ENCODE measurements around the gene UQCR11.
"Not testable (repeated sequence)": the region's sequence is repeated elsewhere in the genome, so short reads cannot be mapped to it uniquely, and the experiment has no call there.

UQCR11 gene

DNA sequence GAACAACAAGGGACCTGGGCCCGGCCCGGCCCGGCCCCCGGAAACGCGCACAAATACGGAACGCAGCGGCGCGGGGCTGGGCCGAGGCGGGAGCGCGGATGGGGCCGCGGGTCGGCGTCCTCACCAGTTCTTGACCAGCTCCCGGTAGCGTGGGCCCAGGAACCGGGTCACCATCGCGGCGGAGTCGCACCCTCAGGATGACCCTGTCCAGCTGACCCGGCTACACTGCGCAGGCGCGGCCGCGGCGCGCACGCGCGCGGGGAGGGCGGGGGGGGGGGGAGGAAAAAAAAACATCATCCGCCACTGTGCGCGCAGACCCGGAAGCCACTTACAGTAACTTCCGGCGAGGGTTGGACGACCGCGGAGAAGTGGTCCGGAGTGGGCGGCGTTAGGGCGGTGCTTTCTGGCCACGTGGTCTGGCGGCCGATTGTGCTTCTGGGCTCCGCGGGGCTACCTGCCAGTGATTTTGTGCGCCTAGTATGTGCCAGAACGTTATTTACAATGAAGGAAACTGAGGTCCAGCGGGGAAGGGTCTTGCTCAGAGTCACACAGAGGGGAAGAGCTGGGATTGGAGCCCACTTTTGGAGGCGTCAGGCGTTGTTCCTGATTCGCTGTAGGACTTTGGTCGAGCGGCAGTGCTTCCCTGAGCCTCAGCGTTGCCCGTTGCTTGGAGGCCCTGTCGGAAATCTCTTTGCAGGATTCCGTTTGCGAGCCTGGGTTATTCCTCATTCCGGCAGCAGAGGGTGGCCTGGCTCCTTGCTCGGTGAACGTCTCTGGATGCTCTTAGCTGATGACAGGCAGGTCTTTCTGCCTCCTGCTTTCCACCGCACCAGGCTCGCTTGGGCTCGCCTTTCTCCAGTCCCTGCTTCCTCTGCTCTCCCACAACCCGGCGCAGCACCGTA, at the start of gene UQCR11:
Gene UQCR11, minus strand, starts transcription at position 227 of the 902 bp plus-strand sequence. Its CDS starts 53 bp downstream, at position 174.
- peak; percentile 81 to 98 (median 93) for DNase-seq

DNA sequence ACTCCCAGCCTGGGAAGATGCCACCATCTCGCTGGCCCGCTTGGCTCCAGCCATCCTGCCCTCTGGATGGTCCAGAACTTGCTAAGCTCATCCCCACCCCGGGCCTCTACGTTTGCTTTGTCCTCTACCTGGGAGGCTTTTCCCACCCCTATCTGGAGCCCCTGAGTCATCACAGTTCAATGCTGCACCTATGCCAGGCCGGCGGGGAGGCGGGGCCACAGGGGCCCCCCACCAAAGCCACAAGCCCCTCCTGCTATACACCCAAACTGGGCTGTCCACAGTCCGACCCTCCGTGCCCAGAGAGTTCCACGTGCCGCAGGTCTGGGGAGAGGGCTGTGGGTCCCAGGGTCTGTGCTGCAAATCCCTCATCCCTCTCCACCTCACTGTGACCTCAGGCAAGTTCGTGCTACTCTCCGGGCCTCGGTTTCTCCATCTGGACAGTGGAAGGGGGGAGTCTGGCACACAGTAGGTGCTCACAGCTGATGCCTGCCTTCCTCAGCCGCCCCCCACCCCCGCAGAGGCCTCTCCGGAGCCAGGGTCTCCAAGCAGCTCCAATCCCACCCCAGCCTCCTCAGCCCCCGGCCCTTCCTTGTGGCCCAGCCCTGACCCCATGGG, 49.0 kb upstream of the UQCR11 start:
- no peak for DNase-seq

DNA sequence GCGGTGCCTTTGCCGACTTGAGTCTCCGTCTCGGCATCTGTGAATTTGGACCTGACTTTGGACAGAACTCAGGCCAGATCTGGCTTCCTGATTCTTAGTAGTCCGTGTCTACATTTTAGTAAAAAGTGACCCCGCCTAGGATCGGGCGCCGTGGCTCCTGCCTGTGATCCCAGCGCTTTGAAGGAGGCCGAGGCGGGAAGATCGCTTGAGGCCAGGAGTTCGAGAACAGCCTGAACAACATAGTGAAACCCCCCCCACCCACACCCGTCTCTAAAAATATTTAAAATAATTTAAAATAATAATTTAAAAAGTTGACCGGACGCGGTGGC, 48.0 kb upstream of the UQCR11 start:
- DNase-seq = peak in 2 of 51 donors; percentile 40 to 49

DNA sequence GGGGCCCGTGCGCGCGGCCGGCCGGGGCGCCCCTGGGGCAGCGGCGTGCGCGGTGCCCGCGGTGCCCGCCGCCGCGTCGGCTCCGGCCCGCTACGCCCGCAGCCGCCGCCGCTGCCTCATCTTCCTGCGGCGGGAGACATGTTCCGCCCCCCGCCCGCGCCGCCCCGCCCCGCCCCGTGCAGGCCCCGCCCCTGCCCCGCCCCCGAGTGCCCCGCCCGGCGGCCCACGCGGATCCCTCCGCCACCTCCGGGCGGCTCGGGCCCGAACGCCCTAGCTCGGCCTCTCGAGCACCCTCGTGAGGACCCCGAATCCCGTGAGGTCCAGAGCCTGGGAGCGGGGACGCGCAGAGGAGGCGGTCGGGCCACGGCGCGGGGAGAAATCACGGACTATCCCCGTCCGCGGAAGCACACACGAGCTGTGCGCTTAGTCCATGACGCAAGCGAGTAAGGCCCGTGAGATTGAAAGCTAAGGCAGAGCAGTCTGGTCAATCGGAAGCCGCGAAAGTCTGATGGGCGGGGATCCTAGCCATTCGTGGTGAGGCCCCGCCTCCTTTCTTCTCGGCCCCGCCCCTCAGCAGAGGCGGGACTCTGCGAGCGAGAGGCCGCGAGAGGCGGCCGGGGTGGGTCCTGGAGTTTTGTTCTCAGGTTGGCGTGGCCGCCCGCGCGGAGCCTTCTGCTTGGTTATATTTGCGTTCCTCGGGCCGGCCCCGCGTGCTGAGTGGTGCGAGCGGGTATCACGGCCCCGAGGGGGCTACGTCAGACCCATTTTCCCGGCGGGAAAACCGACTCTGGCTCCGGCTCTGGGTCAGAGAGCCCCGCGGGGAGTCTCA, 47.4 kb upstream of the UQCR11 start, which contains the start of gene TCF3:
Gene TCF3, minus strand, starts transcription at position 145 of the 829 bp plus-strand sequence. CDS start 2,367 bp downstream, outside the sequence.
- DNase-seq = peak; percentile 79 to 99 (median 96)

DNA sequence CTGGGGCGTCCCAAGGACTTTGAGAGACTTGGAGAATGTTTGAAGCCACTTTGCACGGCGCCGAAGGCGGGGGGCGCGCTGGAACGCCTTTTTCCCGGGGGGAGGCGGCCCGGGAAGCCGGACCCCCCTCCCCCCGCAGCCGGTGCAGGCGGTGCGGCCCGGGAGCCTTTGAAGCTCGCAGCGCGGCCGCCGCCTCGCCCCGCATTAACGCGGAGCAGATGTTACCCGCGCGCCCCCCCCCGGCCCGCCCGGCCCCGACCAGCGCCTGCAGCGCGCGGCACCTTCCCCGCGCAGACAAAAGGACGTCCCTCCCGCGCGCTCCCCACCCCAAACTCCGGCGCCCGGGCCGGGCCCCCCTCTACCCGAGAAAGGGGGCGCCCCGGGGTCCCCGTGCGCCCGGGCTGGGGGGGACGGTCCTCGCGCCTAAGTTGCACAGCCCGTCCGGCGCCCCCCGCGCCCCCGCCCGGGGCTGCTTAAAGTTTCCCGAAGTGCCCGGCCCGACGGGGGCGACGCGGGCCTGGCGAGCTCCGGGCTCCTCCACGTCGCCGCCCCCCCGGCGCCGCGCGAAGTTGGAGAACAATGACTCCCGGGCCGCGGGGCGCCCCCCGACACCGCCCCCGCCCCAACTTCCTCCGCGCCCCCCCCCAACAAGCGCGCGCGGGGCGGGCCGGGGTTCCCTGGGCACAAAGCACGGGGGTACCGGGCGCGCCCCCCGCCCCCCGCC, 46.5 kb upstream of the UQCR11 start:
- DNase-seq = peak in 5 of 51 donors; percentile 12 to 36 (median 29)

DNA sequence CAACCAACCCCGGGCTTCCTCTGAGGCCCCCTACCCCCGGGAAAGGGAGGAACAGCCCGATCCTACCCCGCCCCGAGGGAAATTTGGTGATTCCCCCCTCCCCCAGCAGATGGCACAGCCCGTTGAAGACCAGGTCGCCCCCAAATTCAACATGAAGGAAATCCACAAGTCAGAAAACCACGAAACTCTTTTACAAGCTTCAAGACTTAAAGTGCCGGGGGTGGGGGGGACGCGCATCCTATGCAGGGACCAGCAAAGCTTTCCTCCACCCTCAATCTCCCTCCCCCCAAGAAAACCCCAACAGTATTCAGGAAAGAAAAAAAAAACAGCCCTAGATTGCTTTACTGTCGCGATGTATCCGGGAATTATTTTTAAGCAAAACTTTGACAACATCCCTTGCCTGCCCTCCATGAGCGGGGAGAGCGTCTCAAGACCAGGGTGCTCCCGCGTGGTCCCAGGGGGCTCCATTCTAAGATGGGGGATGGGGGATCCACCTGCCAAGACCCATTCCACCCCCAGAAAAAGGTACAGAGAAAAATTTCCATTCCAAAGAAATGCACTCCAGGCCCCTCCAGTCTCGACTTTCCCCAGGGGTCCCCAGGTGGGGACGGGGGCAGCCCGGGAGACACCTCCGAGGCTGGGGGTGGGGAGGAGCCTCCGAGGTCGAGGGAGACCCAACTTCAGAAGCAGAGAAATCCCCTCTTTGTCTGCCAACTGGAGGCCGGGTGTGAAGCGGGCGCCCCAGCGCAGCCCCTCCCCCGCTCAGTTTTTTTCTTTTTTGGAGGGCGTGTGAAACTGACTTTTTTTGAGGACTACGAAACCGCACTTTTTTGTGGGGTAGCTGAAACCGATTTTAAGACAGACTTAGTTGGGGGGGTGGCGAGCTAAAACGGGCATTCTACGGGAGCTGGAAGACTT, 45.6 kb upstream of the UQCR11 start:
- no peak for DNase-seq

DNA sequence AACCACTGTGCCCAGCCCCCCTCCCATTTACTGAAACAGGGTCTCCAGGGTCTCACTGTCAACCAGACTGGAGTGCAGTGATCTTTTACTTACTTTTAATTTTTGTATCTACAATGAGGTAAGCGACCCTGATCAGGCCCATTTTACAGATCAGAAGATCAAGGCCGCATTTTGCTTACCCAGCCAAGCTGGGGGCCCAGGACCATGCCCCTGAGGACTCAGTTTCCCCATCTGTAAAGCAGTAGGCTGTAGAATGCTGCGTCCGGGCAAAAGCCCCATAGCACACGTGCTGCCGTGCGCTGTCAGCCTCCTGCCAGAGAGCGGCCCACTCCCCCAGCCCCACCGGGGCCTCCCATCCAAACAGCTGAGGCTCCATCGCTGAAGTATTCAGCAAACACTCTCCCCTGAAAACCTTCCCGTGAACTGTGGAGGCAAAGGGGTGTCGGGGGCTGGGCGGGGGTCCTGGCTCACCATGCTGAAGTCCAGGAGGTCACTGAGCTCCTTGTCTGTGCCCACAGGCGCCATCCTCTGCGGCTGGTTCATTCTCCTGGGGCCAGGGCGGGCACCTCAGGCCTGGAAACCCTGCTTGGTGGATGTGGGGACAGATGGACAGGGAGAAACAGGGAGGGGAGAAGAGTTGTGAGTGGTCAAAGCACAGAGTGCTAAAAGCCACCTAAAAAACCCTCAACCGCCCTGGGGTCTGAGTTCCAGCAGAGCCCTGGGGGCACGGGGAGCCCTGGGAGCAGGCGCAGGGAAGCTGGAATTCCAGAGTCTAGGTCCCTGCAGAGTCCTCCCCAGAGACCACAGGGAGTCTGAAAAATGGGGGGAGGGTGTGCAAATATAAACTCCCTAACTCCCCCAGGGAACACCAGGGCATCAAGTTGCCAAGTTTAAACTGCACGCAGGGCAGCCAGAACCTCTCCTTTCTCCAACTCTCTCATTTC, 44.7 kb upstream of the UQCR11 start:
- no peak for DNase-seq

DNA sequence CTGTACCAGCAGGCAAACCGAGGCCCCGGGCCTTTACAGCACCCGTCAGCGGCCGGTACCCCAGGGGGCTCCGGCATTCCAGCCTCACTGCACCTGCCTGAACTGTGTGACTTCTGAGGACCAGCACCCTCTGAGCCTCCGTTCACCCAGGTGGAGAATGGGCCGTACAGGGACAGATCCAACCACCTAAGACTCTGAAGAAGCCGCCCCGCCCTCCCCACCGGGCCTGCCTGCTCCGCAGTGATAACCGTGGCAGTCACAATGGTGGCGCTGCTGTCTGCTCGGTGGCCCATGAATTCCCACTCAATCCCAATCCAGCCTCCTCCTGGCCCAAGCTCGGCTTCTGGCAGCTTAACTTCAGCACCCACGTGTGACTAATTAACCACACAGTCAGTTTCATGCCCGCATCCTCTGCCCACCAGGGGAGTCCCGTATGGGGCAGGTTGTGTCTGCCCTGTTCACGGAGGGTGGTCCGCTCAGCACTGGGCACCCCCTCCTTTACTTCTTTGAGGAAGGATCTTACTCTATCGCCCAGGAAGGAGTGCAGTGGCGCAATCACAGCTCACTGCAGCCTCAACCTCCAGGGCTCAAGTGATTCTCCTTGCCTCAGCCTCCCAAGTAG, 43.8 kb upstream of the UQCR11 start:
- DNase-seq = no peak

DNA sequence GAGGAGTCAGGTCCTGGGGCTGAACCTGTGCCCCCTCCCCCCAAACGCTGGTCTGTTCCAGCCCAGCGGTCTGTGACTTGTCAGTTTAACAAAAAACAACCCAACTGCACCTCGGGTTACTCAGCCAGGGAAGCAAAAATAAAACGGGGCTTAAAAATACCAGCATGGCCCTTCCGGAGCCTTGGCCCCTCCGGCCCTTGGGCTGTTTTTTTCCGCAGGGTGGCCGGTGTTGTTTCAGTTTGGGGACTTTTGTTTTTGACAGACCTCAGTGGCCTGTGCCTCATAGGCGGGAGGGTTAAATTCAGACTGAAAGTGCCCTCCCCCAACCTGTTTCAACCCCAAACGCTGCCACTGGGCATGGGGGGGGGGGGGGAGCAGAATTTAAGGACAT, 43.2 kb upstream of the UQCR11 start:
- no peak for DNase-seq

DNA sequence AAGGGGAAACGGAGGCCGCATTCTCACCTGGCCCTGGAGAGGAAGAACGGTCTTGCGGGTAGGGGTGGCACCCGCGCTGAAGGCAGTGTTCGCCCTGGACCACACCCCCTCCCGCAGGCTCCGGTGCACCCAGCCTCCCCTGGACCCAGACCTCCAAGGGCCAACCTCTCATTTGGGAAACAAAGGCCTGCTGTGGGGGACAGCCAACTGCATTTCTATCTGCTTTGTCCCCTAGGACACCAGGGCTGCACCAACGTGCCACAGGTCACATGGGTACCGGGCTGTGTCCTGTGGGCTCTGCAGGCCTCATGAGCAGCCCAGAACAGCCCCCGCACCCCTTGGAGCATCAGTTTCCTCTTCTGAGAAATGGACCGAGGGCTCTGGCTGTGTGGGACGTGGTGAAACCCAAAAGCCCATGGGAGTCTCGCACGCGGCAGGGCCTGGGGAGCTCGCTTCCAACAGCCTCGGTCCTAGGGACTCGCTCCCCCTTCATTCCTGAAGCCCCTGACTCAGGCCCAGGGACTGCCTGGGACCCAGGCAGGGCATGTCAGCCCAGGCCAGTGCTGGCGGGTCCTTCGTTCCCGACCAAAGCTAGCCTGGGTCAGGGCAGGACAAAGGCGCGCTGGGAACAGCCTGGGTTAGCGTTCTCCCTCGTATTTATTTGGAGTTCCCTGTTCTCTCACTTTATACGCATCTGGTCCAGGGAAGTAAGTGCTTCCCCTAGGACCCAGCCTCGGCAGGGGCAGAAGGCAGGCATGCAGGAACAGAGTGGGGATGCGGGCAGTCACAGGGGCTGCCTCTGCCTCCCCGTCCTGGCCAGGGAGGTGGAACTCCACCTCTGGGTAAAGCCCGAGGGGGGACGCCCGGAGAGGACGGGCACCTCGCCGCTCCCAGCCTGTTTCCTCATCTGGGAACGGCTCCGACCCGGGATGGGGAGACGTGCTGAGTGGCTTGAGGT, 42.5 kb upstream of the UQCR11 start:
- DNase-seq = no peak

DNA sequence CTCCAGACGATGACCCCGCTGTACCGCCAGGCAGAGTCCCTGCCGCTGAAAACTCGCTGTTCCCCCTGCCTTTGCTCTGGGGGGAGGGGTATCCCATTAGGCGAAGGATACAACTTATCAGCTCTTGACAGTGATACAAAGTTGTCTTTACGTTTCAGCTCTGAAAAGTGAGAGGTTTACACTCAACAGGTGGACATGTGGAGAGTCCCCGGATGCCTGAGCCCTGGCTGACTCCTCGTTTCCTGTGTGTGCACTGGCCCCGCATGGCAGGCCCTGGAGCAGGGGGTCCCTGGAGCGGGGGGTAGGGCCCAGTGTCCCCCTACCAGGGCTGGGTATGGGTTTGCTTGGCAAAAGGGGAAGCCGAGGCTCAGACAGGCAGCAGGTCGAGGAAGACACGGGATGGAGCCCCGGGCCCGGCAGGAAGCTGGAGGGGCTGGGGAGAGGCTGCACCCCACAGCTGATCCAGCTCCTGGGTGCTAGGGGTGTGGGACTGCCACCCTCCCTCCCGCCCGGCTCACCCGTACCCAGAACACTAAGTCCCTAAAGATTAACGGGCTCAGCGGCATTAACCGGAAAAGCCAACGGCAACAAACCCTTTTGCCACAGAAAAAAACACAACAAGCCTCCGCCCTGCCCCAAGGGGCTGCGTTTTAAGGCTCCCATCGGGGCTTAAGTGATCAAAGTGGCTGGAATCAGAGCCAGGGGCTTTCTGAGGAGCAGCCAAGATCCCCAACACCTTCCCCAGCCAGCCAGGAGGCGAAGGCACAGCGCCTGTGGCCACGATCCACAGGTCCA, 41.6 kb upstream of the UQCR11 start:
- no peak for DNase-seq

DNA sequence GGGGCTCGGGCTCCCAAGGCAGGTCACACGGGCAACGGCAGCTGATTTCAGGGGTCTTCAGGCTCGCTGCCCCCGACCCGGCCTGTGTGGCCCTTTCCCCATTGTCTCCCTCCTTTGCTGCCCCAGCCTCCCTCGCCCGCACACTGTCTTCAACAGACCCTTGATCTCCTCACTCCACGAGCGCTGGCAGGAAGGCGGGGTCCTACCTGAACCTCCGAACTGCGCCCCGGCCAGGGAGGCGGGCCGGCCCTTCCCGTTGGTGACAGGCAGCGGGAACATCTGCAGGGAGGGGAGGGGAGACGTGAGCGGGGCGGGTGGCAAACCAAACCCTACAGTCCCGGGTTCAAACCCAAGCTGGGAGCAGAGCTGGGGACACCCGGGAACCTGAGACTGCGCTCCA, 40.9 kb upstream of the UQCR11 start:
- no peak for DNase-seq

DNA sequence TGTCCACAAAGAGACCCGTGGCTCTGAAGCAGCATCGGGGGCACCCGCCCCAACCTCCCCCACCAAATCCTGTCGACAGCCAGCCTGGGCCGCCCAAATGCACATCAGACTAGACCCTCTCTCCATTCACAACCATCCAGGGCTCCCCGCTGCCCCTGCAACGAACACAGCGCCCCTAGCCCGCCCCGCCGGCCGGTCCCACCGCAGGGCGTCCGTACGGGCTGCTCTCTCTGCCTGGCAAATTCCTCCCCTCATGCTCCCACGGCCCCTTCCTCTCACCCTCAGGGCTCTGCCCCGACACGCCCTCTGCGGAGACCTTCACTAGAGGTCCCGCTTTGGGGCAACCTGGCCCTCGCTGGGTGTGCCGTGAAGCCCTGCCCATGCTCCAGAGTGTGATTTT, 40.0 kb upstream of the UQCR11 start:
- no peak for DNase-seq

DNA sequence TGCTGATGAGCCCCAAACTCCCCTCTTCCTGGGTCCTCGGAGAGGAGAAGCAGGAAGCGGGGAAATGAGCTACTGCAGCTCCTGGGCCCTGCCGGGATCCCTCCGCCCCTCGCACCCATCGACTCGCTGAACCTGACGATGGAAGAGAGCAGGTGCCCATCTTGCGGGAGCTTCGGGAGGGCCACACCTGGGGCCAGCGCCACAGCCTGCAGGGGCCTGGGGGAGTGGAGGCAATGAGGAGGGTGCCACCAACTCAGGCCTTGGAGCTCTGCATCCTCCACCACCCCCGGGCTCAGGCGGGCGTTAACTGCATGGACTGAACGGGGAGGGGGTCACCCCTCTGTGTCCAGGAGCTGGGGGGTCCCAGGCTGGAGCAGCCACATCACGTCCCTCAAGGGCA, 38.8 kb upstream of the UQCR11 start:
- no peak for DNase-seq

DNA sequence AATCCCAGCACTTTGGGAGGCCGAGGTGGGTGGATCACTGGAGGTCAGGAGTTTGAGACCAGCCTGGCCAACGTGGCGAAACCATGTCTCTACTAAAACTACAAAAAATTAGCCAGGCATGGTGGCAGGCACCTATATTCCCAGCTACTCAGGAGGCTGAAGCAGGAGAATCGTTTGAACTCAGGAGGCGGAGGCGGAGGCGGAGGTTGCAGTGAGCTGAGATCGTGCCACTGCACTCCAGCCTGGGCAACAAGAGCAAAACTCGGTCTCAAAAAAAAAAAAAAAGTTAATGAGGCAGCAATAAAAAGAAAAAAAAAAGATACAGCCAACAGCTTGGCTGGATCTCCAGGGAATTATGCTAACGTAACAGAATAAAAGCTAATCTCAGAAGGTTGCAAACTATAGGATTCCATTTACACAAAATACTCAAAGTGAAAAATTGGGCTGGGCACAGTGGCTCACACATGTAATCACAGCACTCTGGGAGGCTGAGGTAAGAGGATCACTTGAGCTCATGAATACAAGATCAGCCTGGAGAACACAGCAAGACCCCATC, 35.7 kb upstream of the UQCR11 start:
- DNase-seq = not testable (repeated sequence)

Measured in hypothalamus (tissue), 51 donors.